Stimulated activated naive B cell treated with anti-CD40 and anti-IgM and Interleukin-4, amounts not matched to agents 10 μg/mL and 1 μg/mL and 100 μg/mL, for 72 hours (primary cell): Measurements from ENCODE around the gene PSMD1.

Source experiments
- ATAC-seq, 2 donors: fragments of 150-1000 bp; cut with Tn5 transposase; replicated peaks; 2 replicates each; pipeline ENCODE4 v1.10.0; 2021; ENCODE audit warnings: moderate library complexity in 1 of 2
- DNase-seq: peaks from one replicate; pipeline ENCODE4 v3.0.0; 2021
- H3K27ac Mint-ChIP-seq: one replicate; pipeline ENCODE4 v1.8.0; 2022; ENCODE audit warnings: mild to moderate bottlenecking, mixed read lengths
- H3K27me3 Mint-ChIP-seq, 2 donors: one replicate each; pipeline ENCODE4 v1.8.0; 2022; ENCODE audit warnings: mixed read lengths in 2 of 2
- H3K36me3 Mint-ChIP-seq, 2 donors: one replicate each; pipeline ENCODE4 v1.8.0; 2022; ENCODE audit warnings: mixed read lengths in 2 of 2, mild to moderate bottlenecking in 1 of 2
- H3K4me1 Mint-ChIP-seq, 2 donors: one replicate each; pipeline ENCODE4 v1.8.0; 2022; ENCODE audit warnings: mixed read lengths in 2 of 2, mild to moderate bottlenecking in 1 of 2
- H3K4me3 Mint-ChIP-seq, 2 donors: one replicate each; pipeline ENCODE4 v1.8.0; 2022; ENCODE audit warnings: mild to moderate bottlenecking in 2 of 2, mixed read lengths in 2 of 2, moderate library complexity in 1 of 2
- H3K9me3 Mint-ChIP-seq, 2 donors: one replicate each; pipeline ENCODE4 v1.8.0; 2022; ENCODE audit warnings: mixed read lengths in 2 of 2, mild to moderate bottlenecking in 1 of 2

PSMD1 gene

GRCh38 chr2:231210782-231211181, 154.1 kb downstream of the PSMD1 start:
- no peak overlapping the region for H3K4me3 Mint-ChIP-seq
- no peak overlapping the region for H3K27ac Mint-ChIP-seq
- ATAC-seq (no peak), DNase-seq (no peak)
- H3K36me3 Mint-ChIP-seq, result peaks cover 20 to 29% of the 10 kb centered on the region in 2 donors
- no peaks in the 10 kb centered on the region for H3K9me3 Mint-ChIP-seq
- H3K4me1 Mint-ChIP-seq, result no peaks in the 10 kb centered on the region
- H3K27me3 Mint-ChIP-seq, result no peaks in the 10 kb centered on the region

GRCh38 chr2:231211486-231211885, 154.8 kb downstream of the PSMD1 start:
- no peak overlapping the region for H3K27ac Mint-ChIP-seq
- H3K4me3 Mint-ChIP-seq, result no peak overlapping the region
- H3K4me1 Mint-ChIP-seq, result no peaks in the 10 kb centered on the region
- no peak for DNase-seq
- no peaks in the 10 kb centered on the region for H3K27me3 Mint-ChIP-seq
- ATAC-seq, result no peak
- H3K9me3 Mint-ChIP-seq, result no peaks in the 10 kb centered on the region
- peaks cover 21 to 35% of the 10 kb centered on the region in 2 donors for H3K36me3 Mint-ChIP-seq

DNA sequence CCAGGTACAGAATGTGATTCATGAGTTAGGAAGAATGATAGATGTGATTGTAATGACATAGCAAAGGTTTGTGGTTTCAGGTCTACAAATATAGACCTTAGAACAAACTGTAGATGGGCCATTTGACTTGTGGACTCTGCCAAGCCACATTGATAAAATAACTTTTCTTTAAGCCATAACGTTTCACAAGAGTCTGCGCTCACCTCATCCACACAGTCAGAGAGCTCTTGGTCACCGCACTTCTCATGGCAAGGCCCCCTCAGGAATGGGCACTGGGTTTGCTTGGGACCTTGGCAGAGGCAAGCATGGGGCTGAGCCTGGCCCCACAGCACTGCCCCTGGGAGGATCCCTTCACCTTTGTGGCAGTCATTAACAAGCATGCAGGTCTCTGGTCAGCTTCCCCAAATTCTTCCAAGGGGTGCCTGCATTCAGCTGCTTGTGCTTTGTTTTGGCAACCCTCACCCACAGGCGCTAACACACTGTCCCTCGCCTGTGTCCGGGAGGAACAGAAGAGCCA, 155.7 kb downstream of the PSMD1 start:
- Mint-ChIP-seq H3K27ac (no peak overlapping the region), H3K4me1 (no peaks in the 10 kb centered on the region), H3K36me3 (peaks cover 21 to 36% of the 10 kb centered on the region in 2 donors), H3K27me3 (no peaks in the 10 kb centered on the region), H3K4me3 (no peak overlapping the region), H3K9me3 (no peaks in the 10 kb centered on the region)
- no peak for DNase-seq
- ATAC-seq, result no peak

GRCh38 chr2:231213931-231214642, 157.4 kb downstream of the PSMD1 start:
- Mint-ChIP-seq H3K27me3 (no peaks in the 10 kb centered on the region), H3K4me3 (no peak overlapping the region), H3K9me3 (no peaks in the 10 kb centered on the region), H3K36me3 (peaks cover 19 to 42% of the 10 kb centered on the region in 2 donors), H3K4me1 (no peaks in the 10 kb centered on the region), H3K27ac (peak overlapping the region; percentile 71)
- ATAC-seq (no peak), DNase-seq (no peak)

GRCh38 chr2:231218366-231218765, 161.7 kb downstream of the PSMD1 start:
- Mint-ChIP-seq H3K36me3 (peaks cover 22 to 61% of the 10 kb centered on the region in 2 donors), H3K27ac (no peak overlapping the region), H3K4me3 (no peak overlapping the region), H3K4me1 (no peaks in the 10 kb centered on the region), H3K9me3 (no peaks in the 10 kb centered on the region), H3K27me3 (no peaks in the 10 kb centered on the region)
- ATAC-seq (no peak), DNase-seq (no peak)

DNA sequence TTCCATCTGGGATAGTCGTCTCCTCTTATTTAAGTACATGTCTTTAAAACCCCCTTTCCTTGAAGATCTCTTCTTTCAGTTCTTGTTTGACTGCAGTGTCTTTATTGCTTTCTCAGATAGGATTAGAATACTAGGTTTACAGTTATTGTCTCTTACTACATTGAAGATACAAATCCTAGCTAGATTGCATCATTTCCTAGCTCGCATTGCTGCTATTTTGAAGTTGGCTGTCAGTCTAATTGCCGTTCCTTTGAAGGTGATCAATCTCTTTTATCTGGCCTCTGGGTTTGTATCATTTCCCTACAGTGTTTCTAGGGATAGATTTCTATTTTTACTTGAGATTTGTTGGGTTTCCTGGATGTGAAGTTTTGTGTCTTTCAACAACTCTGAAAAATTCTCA, 162.6 kb downstream of the PSMD1 start:
- no peak overlapping the region for H3K4me3 Mint-ChIP-seq
- H3K36me3 Mint-ChIP-seq, result peaks cover 25 to 60% of the 10 kb centered on the region in 2 donors
- H3K27me3 Mint-ChIP-seq, result no peaks in the 10 kb centered on the region
- ATAC-seq (no peak), DNase-seq (no peak)
- no peaks in the 10 kb centered on the region for H3K9me3 Mint-ChIP-seq
- no peaks in the 10 kb centered on the region for H3K4me1 Mint-ChIP-seq
- no peak overlapping the region for H3K27ac Mint-ChIP-seq

- ATAC-seq, result no peak
- no peak overlapping the region for H3K4me3 Mint-ChIP-seq
- H3K4me1 Mint-ChIP-seq, result no peaks in the 10 kb centered on the region
- no peaks in the 10 kb centered on the region for H3K9me3 Mint-ChIP-seq
- H3K27ac Mint-ChIP-seq, result no peak overlapping the region
- H3K27me3 Mint-ChIP-seq, result no peaks in the 10 kb centered on the region
- H3K36me3 Mint-ChIP-seq, result peaks cover 17 to 42% of the 10 kb centered on the region in 2 donors
- DNase-seq, result no peak
These were observed 165.1 kb downstream of the PSMD1 start for GRCh38 chr2:231221761-231222160.
